HG02642 (cell line): ENCODE measurements around the gene SIGLEC8.

ENCODE experiments used
- ATAC-seq: cut with Tn5 transposase; IDR thresholded peaks from one replicate; pipeline ENCODE4 v1.9.1; 2021; ENCODE audit warnings: mild to moderate bottlenecking; ENCODE audit not compliant: unreplicated experiment, poor library complexity

SIGLEC8 gene

GRCh38 chr19:51410950-51411748 lies 47.1 kb downstream of the SIGLEC8 start:
- ATAC-seq = no peak

GRCh38 chr19:51407511-51408131 lies 50.6 kb downstream of the SIGLEC8 start:
- ATAC-seq = no peak

- ATAC-seq = no peak
Observed at GRCh38 chr19:51402117-51402516, 56.1 kb downstream of the SIGLEC8 start.
